C4-2B (cell line): ENCODE data around the gene ONECUT2.
A peak's percentile ranks its signal among the peaks of the same experiment; 100 is the strongest.

Experiments
- H3K27ac ChIP-seq: fragments of 450-650 bp; 2 replicates; pipeline ENCODE4 v1.5.1; 2017
- CTCF ChIP-seq: fragments of 450-650 bp; conservative IDR thresholded peaks from 2 replicates; pipeline ENCODE4 v1.5.1; 2017; ENCODE audit warnings: mild to moderate bottlenecking
- ZFX ChIP-seq: fragments of 450-650 bp; IDR thresholded peaks from 2 replicates; pipeline ENCODE4 v1.6.1; 2017

ONECUT2 gene

DNA sequence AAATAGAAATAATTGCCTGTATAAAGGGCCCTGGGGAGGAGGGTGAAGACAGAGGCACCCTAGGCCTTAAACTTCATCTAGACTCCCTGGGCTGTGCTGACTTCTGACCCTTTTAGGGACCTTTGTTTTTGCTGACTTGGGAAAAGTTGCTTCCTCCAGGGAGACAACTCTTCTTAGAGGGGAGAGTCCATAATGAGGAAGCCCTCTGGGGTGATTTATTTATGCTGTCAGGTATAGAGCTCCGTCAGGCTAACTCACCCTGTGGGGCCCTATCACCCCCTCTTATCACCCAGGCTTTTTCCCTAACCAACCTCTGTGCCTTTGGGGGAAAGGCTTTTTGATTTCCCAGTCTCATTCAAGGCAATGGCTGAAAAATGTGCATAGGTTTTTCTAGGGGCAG, 8.1 kb downstream of the ONECUT2 start:
- TF ChIP-seq CTCF = no peak
- no peak for TF ChIP-seq ZFX
- no peak overlapping the region for H3K27ac ChIP-seq

DNA sequence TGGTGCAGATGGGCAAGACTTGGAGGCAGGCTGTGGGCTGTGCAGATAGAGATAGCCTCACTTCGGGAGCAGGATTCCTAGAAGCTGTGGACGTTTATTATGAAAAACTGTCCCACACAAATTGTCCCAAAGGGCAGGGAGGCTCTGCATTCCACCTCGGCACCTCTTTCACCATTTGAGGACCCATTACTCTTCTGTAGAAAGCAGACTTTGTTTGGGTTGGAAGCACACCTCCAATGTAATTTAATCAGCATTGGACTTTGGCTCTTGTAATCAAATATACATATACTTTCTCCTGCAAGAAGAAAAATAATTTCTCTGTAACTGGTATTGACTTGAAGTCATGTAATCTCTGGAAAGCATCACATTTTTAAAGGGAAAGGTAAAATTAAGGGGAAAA, 8.5 kb downstream of the ONECUT2 start:
- H3K27ac ChIP-seq = no peak overlapping the region
- TF ChIP-seq ZFX (no peak), CTCF (no peak)

DNA sequence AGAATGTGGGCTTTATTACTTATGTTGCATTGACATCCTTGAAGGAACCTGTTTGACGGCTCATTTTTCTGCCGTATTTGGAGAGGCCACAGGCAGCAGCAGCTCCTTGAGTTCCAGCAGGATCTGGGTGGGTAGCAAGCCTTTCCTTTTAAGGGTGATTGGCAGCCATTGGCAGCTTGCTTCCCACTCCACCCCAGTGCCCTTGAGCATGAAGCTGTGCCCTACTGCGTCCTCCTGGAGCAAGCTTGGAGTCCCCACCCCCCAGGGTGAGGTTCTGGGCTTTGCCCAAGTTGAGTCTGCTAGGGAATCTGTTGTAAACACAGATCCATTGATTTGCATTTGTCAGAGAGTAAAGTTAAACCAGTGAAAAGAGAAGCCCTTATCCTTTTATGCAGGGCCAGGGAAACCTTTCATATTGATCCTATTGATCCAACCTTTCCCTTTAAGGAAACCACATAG, 9.2 kb downstream of the ONECUT2 start:
- TF ChIP-seq ZFX = no peak
- no peak for TF ChIP-seq CTCF
- peak overlapping the region; percentile 48 for H3K27ac ChIP-seq

GRCh38 chr18:57445488-57446319, 10.5 kb downstream of the ONECUT2 start:
- H3K27ac ChIP-seq = peak overlapping the region; percentile 69
- no peak for TF ChIP-seq CTCF
- no peak for TF ChIP-seq ZFX

DNA sequence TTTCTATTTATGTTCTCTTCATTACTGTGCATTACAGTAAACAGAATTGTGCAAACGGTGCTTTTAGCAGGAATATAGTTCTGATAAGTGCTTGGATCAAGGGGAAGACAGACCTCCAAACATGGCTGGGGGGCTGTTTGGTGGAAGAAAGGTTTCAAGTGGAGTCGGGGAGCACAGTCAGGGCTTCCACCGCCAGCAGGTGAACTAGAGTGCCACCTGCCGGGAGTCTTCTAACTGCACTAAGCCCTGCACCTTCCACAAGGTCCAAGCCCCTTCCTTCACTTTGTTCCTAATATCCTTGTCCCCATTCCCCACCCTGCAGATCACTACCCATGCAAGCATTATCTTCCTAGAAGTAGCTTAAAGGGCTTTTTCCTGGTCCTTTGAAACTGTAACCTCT, 11.1 kb downstream of the ONECUT2 start:
- peak; percentile 78 for TF ChIP-seq CTCF
- TF ChIP-seq ZFX = no peak
- peak overlapping the region; percentile 69 for H3K27ac ChIP-seq

GRCh38 chr18:57447154-57447621, 12.0 kb downstream of the ONECUT2 start:
- peak overlapping the region; percentile 69; the same call in 1 of the 2 replicates for H3K27ac ChIP-seq
- TF ChIP-seq ZFX = no peak
- no peak for TF ChIP-seq CTCF

DNA sequence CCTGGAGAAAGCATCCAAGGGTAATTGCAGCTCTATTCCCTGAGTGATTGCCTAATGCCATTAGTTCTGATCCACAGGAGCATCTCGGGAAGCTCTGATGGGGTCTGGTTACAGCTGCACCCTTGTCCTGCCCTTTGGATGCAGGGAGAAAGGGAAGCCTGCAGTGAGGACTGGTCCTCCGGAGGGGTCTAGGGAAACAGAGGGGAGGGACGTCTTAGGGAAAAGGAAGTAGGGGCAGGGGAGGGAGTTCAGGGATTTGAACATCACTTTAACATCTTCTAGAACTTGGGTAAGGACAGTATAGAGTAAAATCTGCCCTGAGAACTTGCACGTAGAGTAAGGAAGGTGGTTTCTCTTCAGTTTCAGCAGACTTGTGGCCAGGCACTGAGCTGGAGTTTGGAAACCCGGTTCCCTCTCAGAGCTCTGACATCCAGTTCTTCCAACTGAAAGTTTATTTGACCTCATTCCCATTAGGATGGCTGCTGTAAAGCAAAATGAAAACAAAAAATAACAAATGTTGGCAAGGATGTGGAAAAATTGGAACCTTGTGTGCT, 20.5 kb downstream of the ONECUT2 start:
- no peak overlapping the region for H3K27ac ChIP-seq
- TF ChIP-seq ZFX (no peak), CTCF (no peak)
